Activated CD4-positive, alpha-beta T cell treated with anti-CD3 and anti-CD28 coated beads, Interleukin-10, Interleukin-2, amounts not matched to agents 100 ng/mL and 50 ng/mL, durations not matched to agents 16 hours and 8 hours (primary cell): ENCODE measurements around the gene ODAM.
"Not testable (repeated sequence)": the region's sequence is repeated elsewhere in the genome, so short reads cannot be mapped to it uniquely, and the experiment has no call there.

Experiments used
- DNase-seq: peaks from one replicate; pipeline ENCODE4 v3.0.0-alpha.2; 2020

The ODAM gene

DNA sequence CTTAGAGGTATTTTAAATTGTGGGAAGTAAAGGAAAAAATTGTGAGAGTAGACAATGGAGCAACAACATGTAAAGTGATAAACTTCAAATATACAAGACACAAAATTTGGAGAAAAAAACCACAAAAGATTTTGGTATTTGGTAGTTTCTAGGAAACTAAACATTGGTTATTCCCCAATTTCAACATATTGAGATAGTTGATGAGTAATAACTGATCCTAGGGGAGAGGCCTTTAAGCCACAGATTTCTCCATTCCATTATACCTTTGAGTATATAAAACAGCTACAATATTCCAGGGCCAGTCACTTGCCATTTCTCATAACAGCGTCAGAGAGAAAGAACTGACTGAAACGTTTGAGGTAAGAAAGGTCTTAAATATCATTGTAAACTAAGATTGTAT lies 30.3 kb downstream of the ODAM start, which contains the start of gene FDCSP:
Gene FDCSP (plus strand): TSS at position 301 of the 400 bp plus-strand sequence. CDS start 5,071 bp downstream, outside the sequence.
- DNase-seq: no peak

- DNase-seq: no peak
Measured at GRCh38 chr4:70236125-70236524, 40.6 kb downstream of the ODAM start.

GRCh38 chr4:70239131-70239883 lies 43.8 kb downstream of the ODAM start:
- DNase-seq: no peak

GRCh38 chr4:70239884-70240591 lies 44.5 kb downstream of the ODAM start:
- no peak for DNase-seq

GRCh38 chr4:70242297-70242696 lies 46.8 kb downstream of the ODAM start, which contains the start of gene CSN3:
Gene CSN3 (plus strand): TSS chr4:70242597. CDS start chr4:70244820, 2,223 bp downstream.
- not testable (repeated sequence) for DNase-seq

DNA sequence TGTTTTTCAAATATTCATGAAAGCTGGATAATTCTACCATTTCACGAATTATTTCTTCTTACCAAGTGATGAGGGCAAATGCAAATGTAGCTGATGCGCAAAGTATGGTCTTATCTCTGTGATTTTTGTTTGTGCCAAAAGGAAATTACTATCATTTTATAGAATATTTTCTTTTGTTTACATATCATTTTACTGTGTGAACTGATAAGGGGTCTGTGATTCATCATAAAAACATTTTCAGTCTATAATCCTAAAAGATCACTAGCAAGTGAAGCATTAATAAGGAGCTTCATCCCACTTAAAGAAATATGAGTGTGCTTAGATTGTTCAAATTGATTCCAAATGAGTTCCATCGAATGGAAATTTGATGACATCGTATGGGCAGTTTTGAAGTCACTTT lies 47.6 kb downstream of the ODAM start:
- no peak for DNase-seq

- no peak for DNase-seq
Measured at GRCh38 chr4:70251250-70251944, 55.9 kb downstream of the ODAM start.

- DNase-seq: no peak
Measured at GRCh38 chr4:70251945-70252277, 56.4 kb downstream of the ODAM start.
